Muscle of back (tissue), 11 donors: Measurements from ENCODE around the gene HNRNPA2B1. TPM values are rescaled to one million over a fixed set of nuclear protein-coding genes. Genes with fewer than 3 reads are reported as not detected.
"Not testable (repeated sequence)": the region's sequence is repeated elsewhere in the genome, so short reads cannot be mapped to it uniquely, and the experiment has no call there.

Experiments
- DNase-seq, 3 donors: peaks; one replicate each; pipeline versions ENCODE4 v3.0.0 to v3.0.0-alpha.2; 2013
- polyA plus RNA-seq, 10 donors: library from polyadenylated mRNA; unstranded; fragments of 120-200 nt; gene quantifications; one replicate each; pipeline ENCODE4 v1.2.1, GENCODE V29; 2013; ENCODE audit not compliant: insufficient read length in 10 of 10

The HNRNPA2B1 gene
- polyA plus RNA-seq, 10 donors, result 649 to 890 (median 776) TPM

- no peak for DNase-seq
Observed at GRCh38 chr7:26186364-26187311, 13.9 kb downstream of the HNRNPA2B1 start.

- no peak for DNase-seq
Observed at GRCh38 chr7:26185844-26186180, 14.7 kb downstream of the HNRNPA2B1 start.

GRCh38 chr7:26185131-26185843 is 15.3 kb downstream of the HNRNPA2B1 start:
- no peak for DNase-seq

GRCh38 chr7:26184281-26185101 is 16.1 kb downstream of the HNRNPA2B1 start:
- DNase-seq, result not testable (repeated sequence)

- no peak for DNase-seq
Observed at GRCh38 chr7:26183545-26184280, 16.8 kb downstream of the HNRNPA2B1 start.

DNA sequence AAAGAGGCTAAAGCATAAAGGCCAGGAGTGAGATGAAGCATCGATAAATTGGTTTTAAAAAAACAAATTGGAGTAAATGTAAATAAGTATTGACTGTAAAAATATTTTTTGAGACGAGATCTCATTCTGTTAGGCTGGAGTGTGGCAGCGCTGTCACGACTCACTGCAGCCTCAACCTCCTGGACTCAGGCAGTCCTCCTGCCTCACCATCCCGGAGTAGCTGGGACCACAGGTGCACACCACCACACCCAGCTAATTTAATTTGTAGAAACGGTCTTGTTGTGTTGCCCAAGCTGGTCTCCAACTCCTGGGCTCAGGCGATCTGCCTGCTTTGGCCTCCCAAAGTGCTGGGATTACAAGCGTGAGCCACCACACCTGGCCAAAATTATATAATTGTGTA is 17.8 kb downstream of the HNRNPA2B1 start:
- no peak for DNase-seq

DNA sequence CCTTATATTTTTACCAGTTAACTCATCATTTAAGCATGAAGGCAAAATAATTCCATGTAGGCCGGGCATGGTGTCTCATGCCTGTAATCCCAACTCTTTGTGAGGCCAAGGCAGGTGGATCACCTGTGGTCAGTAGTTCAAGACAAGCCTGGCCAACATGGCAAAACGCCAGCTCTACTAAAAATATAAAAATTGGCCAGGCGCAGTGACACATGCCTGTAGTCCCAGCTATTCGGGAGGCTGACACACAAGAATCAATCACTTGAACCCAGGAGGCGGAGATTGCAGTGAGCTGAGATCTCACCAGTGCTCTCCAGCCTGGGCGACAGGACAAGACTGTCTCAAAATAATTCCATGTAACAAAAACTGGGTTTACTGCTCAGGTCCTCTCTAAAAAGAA is 18.3 kb downstream of the HNRNPA2B1 start:
- DNase-seq, result no peak

- DNase-seq, result no peak
Observed at GRCh38 chr7:26181474-26182227, 18.9 kb downstream of the HNRNPA2B1 start.

DNA sequence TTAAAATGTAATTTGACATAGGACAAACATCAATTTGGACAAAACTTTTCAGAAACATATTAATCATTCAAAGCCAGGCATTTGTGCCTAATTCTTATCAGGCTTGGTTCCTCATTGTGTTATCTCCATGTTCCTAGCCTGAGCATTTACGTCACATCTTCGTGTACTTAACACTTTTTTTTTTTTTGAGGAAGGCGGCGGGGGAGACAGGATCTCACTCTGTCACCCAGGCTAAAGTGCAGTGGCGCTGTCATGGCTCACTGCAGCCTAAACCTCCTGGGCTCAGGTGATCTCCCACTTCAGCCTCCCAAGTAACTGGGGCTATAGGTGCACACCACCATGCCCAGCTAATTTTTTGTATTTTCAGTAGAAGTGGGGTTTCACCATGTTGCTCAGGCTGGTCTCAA is 19.8 kb downstream of the HNRNPA2B1 start:
- no peak for DNase-seq

DNA sequence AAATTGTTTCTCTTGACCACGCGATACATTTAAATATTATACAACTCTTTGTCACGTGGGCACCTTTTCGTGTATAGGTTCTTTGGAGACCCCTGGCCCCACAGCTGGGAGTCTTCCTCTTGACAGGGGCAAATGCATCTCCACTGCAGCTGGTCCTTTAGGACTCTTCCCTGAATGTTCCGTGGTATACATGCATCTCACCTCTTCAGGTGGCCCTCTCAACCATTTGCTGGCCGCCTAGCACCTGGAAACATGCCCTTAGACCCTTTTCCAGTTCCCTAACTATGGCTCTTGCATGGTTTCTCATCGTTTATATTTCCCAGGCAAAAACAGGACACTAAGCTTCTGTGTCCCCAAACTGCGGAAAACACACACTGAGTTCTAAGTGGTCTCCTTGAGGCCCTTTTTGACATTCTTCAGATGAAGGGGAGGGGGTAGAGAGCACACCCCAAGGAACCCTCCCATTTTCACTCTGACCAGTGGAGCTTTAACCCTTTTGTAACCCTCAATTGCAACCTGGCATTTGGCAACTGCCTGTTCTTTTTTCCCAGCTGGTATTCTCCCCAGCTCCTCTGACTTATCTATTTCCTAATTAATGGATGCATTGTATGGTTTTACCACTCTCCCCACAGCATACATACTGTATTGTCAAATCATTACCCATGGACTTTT is 20.6 kb downstream of the HNRNPA2B1 start:
- no peak for DNase-seq

DNA sequence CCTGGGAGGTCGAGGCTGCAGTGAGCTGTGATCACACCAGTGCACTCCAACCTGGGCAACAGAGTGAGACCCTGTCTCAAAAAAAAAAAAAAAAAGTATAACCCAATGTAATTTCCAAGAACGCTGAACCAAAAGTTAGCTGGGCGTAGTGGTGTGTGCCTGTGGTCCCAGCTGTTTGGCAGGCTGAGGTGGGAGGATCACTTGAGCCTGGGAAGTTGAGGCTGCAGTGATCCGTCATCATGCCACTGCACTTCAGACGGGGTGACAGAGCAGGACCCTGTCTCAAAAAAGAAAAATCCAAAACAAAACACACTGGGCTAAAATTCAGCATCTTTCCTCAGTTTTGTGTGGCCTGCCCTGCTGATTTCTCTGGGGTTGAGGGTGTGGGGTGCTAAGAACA is 21.1 kb downstream of the HNRNPA2B1 start:
- DNase-seq, result no peak

DNA sequence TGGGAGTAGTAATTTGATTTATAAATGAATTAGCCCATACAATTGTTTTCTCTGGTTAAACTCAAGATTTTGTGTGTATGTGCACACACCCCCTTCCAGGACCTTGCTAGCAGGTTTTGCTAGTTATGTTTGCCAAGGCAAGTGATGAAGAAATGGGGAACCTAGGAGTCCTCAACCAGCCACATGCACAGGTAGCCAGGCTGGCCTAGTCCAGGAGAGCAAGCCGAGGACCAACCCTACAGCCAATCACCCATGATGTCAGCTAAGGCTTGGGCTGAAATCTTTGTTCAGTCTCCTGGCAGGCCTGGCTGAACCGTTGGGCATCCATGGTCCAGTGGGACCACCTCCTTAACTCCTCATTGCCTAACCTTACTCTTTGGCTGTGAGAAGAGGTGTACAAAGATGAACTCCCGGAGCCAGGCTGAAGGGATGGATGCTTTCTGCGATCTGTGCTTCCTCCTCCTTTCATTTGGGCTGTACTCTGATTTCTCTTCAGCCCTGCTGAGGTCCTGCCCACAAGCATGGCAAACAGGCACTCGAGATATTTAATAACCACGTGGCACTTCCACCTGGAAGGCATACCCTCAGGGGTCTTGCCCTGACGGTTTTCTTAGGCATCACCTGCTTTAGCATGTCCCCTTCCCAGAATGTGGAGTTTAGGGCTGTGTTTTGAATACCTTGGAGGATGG is 22.1 kb downstream of the HNRNPA2B1 start:
- no peak for DNase-seq

- not testable (repeated sequence) for DNase-seq
Observed at GRCh38 chr7:26177269-26177668, 23.3 kb downstream of the HNRNPA2B1 start.

GRCh38 chr7:26176696-26177095 is 23.9 kb downstream of the HNRNPA2B1 start:
- DNase-seq, result not testable (repeated sequence)

- not testable (repeated sequence) for DNase-seq
Observed at GRCh38 chr7:26175903-26176302, 24.6 kb downstream of the HNRNPA2B1 start.

DNA sequence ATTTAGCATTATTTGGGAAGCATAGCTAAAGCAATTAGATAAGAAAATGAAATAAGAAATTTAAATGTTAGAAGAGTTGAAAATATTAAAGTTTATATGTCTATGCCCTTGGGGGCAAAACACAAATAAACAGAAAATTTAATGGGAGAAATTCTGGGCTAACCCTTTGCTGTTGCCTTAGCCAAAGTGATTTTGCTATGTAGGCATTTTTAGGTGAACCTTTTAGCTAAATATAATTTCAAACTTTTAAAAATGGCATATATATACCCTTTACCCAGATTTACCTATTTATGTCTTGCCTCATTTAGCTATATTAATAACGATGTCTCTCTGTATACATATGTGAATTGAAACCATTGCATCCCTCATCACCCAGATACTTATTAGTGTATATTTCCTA is 28.5 kb downstream of the HNRNPA2B1 start:
- DNase-seq, result no peak

GRCh38 chr7:26171601-26172000 is 28.9 kb downstream of the HNRNPA2B1 start:
- no peak for DNase-seq

DNA sequence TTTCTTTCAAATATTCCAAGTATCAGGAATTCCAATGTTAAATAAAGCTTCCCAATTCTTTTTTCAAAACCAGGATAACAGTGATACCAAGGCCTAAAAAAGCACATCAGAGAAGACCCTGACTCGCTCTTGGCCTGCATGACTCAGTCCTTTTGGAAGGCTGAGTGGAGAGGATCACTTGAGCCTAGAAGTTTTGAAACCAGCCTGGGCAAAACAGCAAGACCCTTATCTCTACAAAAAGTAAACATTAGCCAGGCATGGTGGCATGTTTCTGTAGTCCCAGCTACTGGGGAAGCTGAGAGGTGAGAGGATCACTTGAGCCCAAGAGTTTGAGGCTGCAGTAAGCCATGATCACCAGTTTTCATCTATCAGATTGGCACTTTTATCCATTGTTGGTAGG is 29.9 kb downstream of the HNRNPA2B1 start:
- DNase-seq, result no peak

GRCh38 chr7:26169271-26169670 is 31.3 kb downstream of the HNRNPA2B1 start:
- DNase-seq, result no peak
